ENCODE data around the gene CTSO.

Gene CTSO

GRCh38 chr4:155908187-155909139 is 45.2 kb downstream of the CTSO start:
- TF ChIP-seq, protein P1, sequence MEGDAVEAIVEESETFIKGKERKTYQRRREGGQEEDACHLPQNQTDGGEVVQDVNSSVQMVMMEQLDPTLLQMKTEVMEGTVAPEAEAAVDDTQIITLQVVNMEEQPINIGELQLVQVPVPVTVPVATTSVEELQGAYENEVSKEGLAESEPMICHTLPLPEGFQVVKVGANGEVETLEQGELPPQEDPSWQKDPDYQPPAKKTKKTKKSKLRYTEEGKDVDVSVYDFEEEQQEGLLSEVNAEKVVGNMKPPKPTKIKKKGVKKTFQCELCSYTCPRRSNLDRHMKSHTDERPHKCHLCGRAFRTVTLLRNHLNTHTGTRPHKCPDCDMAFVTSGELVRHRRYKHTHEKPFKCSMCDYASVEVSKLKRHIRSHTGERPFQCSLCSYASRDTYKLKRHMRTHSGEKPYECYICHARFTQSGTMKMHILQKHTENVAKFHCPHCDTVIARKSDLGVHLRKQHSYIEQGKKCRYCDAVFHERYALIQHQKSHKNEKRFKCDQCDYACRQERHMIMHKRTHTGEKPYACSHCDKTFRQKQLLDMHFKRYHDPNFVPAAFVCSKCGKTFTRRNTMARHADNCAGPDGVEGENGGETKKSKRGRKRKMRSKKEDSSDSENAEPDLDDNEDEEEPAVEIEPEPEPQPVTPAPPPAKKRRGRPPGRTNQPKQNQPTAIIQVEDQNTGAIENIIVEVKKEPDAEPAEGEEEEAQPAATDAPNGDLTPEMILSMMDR (conservative IDR thresholded peaks at IDR 0.05; ENCODE audit: low read depth, low read length) = no peak
- H3K4me3 ChIP-seq (ENCODE audit: low read depth, low read length) = no peak overlapping the region
- DNase-seq (ENCODE audit: low read depth) = peak; percentile 50

DNA sequence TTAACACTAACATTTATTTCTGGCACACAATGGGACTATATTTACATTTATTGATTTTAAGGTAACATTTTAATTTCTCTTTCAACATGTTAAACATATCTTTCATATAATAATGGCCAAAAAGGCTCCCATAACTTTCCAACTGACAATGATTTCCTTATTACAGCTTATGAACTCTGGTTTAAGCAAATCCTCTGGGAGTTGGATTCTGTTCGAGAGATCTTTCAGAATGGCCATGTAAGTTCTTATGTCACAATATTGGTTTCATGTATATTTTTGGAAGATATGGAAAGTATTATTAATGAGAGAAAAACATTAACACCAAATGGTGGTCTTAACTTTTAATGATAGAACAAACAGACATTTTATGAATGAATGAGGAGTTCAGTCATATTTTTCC is 46.1 kb downstream of the CTSO start:
- H3K4me3 ChIP-seq (ENCODE audit: low read depth, low read length) = no peak overlapping the region
- TF ChIP-seq, protein P1 (conservative IDR thresholded peaks at IDR 0.05; ENCODE audit: low read depth, low read length) = no peak
- peak; percentile 11 for DNase-seq (ENCODE audit: low read depth)

DNA sequence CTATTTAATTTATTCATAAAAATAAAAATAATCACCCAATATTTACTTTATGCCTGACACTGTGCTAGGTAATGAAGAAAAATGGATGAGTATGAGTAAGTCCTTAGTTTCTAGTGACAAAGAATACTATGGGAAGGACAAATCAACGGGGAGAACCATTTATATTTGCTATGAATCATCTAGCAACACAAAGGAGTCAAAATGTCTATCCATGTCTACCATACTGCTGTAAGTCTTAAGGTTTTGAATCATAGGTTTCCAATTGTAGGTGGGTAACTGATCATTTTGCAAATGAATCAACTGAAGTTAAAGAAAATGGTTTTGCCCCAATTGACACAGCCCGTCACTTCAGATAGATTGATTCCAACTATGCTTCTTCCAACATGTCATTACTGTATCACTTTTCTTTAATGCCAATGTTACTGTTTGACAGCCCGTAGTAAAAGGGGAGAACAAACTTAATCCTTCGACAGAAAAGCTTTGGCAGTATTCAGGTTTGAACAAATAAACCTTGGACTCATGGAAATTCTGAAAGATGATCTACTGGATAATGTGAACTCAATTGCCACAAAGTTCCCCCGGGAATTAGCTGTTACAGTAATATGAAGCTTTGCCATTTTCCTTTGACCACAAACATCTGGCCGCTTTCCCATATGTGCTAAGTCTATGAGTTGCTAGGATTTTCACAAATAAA is 47.0 kb downstream of the CTSO start:
- TF ChIP-seq, protein P1 (conservative IDR thresholded peaks at IDR 0.05; ENCODE audit: low read depth, low read length) = no peak
- DNase-seq (ENCODE audit: low read depth) = peak; percentile 99
- H3K4me3 ChIP-seq (ENCODE audit: low read depth, low read length) = no peak overlapping the region

GRCh38 chr4:155904331-155904730 is 49.3 kb downstream of the CTSO start:
- H3K4me3 ChIP-seq (ENCODE audit: low read depth, low read length) = no peak overlapping the region
- DNase-seq (ENCODE audit: low read depth) = no peak
- TF ChIP-seq, protein P1 (conservative IDR thresholded peaks at IDR 0.05; ENCODE audit: low read depth, low read length) = no peak

GRCh38 chr4:155903453-155903852 is 50.2 kb downstream of the CTSO start, which contains the start of gene TDO2:
Gene TDO2, plus strand, starts transcription at chr4:155903696. Its CDS starts 63 bp downstream, at chr4:155903759.
- TF ChIP-seq, protein P1 (conservative IDR thresholded peaks at IDR 0.05; ENCODE audit: low read depth, low read length) = no peak
- H3K4me3 ChIP-seq (ENCODE audit: low read depth, low read length) = no peak within 1 kb of the TSS
- no peak for DNase-seq (ENCODE audit: low read depth)

DNA sequence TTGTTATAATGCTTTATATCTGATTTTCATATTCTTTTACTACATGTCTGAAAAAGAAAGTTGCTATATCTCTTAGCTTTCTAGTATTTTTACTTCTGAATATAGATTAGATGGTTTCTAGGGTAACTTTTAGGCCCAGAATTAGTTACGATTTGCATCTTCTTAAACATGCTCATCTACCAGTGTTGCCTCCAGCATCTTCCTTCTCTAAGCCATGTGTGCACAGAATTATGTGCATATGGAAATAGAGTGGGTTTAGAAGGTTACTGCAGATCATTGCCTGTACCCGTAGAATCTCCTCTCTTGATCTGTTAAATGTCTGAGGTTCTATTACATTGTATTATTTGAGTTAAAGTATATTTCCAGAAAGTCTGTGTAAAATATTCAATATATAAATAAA is 52.7 kb downstream of the CTSO start:
- no peak for DNase-seq (ENCODE audit: low read depth)
- no peak overlapping the region for H3K4me3 ChIP-seq (ENCODE audit: low read depth, low read length)
- TF ChIP-seq, protein P1 (conservative IDR thresholded peaks at IDR 0.05; ENCODE audit: low read depth, low read length) = no peak
